CD4-positive, alpha-beta T cell treated with Interleukin-6 for 4 hours (primary cell): ENCODE results near the gene TYMS.

Experiments
- DNase-seq: peaks from one replicate; pipeline ENCODE4 v3.0.0-alpha.2; 2020; ENCODE audit warnings: mixed read lengths

The TYMS gene

DNA sequence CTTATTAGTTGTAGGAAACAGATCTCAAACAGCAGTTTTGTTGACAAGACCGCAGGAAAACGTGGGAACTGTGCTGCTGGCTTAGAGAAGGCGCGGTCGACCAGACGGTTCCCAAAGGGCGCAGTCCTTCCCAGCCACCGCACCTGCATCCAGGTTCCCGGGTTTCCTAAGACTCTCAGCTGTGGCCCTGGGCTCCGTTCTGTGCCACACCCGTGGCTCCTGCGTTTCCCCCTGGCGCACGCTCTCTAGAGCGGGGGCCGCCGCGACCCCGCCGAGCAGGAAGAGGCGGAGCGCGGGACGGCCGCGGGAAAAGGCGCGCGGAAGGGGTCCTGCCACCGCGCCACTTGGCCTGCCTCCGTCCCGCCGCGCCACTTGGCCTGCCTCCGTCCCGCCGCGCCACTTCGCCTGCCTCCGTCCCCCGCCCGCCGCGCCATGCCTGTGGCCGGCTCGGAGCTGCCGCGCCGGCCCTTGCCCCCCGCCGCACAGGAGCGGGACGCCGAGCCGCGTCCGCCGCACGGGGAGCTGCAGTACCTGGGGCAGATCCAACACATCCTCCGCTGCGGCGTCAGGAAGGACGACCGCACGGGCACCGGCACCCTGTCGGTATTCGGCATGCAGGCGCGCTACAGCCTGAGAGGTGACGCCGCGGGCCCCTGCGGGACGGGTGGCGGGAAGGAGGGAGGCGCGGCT, at the start of gene TYMS:
Gene TYMS, plus strand, starts transcription at position 343 of the 690 bp plus-strand sequence. Its CDS starts 90 bp downstream, at position 433.
- DNase-seq = peak; percentile 20

DNA sequence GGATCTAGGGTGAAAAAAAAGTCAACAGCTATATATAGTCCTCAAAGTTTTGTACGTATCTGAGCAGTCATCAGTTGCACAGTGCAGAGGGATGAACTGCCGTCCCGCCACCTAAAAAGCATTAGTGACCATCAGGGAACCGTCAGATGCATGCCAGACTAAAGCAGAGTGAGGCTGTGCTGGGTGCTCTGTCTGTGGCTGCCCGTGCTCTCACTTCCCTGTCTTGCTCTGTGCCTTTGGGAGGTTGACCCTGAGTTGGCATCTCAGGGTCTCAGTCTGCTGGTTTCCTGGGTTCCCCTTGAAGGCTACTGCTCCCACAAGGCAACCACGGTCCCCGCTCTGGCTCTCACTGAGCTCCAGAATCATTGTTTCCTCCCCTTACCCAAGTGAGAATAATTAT, 49.5 kb upstream of the TYMS start:
- DNase-seq = no peak

DNA sequence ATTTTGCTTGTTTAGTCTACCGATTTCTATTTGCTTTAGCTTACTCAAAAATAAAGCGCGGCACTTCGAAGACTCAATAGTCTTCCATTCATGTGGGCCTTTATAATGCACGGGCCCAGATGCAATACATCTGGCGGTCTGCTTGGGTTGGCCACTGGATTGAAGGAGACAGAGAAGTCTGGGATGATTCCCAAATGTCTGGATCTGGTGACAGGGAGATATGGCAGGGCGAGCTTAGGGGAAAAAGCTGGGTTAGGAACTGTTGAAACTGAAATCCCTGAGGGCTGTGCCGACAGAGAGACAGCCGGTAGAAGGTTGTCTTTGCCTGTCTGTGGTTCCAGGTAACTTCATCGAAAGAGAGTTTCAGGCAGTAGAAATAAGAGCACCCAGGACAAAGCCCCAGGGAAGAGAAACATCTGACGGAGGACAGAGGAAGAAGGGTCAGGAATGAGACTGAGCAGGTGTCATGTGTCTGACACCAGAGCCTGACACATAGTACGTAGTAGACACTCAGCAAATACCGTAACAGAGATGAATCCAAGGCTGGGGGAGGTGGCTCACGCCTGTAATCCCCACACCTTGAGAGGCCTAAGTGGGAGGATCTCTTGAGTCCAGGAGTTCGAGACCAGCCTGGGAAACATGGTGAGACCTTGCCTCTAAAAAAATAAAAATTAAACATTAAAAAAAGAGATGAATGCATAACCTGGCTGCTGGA, 47.1 kb upstream of the TYMS start:
- DNase-seq = no peak

DNA sequence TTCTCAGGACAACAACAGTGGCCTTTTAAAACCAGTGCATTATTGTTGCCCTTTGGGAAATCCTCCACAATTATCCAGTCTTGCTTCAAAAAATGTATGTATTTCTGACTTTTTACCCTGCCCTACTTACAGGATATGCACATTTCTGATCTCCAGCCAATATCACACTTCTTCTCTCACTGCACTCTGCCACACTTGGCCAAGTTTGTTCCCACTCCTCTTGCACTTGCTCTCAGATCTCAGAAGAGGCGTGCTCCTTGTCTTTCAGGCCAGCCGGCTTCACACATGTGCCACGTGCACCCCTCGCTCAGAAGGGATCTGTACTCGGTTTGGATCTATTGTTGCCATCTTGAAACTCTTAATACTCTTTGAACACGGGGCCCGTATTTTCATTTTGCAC, 45.3 kb upstream of the TYMS start:
- no peak for DNase-seq

DNA sequence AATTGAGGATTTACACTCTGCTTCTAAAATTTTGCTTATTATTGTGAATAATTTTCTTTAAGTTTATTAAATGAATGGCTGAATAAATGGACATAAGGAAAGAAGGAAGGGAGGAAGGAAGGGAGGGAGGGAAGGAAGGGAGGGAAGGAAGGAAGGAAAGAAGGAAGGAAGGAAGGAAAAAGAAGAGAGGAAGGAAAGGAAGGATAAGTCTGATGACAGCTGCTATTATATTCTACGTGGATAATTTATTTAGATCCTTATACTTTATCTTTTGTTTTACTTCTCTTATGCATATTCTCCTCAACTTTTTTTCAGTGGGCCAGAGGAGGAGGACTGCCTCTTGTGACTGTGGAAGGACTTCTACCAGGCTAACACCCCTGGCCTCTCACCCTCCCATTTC, 43.3 kb upstream of the TYMS start:
- DNase-seq = no peak

DNA sequence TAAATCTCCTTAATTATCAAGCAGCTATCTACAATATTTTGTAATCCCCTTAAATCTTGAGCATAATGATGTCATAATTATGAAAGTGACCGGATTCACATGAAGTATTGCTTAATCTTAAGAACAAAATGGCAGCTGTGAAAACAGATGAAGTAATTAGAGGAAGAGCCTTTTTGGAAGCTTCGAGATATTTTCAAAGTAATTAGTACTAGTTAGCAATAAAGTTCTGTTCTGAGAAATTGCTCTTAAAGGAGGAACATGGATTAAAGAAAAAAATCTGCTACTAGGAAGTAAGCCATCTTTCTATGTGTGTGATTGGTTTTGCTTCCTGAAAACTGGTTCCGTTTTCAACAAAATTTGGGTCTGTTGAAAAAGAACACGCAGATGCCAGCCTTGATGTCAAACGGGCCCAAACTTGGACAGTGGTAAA, 42.3 kb upstream of the TYMS start:
- no peak for DNase-seq

DNA sequence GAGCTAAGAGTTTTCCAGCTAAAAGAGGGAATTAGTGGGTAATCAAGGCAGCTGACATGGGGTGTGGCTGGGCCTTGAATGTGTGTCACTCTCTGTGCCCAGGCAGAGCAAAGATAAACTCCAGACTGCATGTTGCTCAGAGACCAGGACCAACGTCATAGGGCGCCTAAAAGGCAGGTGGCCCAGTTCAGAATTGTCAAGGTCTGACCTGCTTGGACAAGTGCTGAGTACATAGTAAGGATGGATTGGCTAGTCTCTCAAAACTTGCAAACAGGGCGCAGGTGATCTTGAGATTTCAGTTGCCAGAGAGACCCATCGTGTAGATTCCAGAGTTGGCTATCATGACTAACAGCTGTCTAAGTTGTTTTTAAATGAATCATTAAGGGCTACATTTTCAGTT, 41.7 kb upstream of the TYMS start:
- DNase-seq = no peak

DNA sequence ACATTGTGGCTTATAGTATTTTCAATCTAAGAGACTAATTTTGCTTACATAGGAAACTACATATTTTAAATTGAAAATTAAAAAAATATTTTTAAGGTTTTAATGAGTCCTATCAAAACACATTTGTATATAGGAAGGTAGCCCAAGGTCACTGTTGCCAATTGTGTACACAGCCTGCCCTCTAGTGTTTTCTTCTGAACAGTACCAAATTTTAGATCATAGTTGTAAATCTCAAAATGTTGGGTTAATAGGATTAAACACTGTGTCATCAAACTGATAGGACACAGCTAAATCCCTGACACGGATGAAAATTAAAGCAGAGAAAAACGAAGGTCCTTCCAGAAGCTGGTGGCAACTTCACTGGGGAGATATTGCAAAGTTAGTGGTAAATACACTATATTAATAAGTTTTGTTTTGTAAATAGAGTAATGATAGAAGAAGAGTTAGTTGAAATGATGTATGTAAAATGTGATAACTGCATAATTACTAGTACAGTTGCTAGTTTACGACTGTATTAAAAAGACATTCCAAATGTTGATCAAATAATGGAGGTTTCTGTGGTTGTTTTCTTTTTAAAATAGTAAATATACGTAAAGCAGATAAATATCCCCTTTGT, 41.0 kb upstream of the TYMS start:
- no peak for DNase-seq

DNA sequence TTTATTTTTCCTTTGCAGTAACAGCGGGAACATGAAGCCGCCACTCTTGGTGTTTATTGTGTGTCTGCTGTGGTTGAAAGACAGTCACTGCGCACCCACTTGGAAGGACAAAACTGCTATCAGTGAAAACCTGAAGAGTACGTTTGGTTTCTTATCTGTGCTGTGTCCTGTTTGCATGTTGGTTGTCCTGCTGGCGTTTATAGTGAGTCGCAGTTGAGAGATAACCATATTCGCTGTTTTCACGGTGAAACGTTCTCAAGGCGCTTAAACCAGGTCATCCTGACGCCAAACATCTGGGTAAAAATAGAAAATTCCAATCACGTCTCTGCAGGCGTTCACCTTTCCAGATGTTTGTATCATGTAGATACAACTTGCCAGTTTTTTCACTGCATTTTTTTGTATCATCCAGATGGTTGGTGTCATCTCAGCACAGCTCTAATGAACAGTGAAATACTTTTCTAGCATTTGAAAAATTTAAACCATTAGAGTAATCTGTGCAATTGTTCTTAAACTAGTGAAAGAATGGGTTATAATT, 39.4 kb upstream of the TYMS start:
- no peak for DNase-seq

DNA sequence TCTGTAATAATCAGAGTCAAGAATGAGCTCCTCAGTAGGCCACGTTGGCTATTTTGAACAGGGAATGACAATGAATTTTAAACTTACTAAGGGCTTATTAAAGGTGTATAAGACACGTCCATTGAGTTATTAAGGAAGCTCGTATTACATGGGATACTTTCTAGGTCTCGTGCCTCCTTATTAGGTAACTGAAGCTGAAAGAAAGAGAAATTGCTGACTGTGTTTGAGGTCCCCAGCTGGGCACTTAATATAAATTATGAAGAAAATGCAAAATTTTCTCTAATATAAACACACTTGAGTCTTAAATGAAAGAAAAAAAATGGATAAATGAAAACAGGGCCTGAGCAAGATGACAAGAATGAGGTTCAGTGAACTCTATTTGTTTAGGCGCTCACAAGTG, 38.8 kb upstream of the TYMS start:
- no peak for DNase-seq

DNA sequence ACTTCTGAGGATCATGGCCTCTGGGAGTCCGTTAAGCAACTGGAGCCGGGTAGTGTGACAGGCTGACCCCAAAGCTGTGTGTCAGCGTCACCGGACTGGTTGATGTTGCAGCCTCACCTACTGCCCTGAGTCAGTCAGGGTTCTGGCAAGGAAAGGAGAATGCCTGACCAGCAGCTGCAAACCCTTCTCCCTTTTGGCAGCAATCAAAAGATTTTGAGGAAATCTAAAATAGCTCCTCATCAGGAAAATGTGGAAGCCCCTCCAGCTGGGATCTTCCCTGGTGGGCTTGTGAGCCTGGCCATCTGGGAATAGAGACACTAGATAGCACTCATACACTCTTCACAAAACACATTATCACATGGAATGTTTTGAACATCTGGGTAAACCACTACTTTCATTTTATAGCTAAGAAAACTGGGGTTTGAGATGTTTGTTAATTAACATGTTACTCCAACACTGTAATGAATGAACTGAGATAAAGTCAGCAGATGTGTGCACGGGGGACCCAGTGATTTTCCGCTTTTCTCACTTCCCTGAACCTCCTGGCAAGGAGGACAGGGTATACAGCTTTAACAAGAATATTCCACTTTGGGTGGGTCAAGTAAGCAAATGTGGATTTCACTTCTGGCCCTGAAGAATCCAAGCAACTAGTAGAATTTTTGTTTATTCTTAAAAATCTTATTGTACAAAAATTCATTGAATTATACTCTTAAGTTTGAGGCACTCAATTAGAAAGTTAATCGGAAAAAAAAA, 36.0 kb upstream of the TYMS start:
- no peak for DNase-seq

DNA sequence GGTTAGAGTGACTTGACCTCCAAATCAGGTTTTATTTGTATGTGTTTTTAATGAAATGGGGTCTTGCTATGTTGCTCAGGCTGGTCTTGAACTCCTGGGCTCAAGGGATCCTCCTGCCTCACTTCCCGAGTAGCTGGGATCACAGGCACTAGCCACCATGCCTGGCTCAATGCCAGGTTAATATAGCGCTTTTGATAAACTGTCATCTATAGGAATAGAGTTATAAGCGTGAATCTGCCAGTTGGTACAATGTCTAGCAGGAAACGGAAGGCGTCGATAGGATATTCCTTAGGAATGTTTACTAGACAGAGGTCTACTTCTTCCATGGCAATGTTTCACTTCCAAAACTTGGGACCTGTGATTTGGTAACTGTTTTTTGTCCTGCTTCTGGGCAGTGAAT, 35.2 kb upstream of the TYMS start:
- DNase-seq = no peak

DNA sequence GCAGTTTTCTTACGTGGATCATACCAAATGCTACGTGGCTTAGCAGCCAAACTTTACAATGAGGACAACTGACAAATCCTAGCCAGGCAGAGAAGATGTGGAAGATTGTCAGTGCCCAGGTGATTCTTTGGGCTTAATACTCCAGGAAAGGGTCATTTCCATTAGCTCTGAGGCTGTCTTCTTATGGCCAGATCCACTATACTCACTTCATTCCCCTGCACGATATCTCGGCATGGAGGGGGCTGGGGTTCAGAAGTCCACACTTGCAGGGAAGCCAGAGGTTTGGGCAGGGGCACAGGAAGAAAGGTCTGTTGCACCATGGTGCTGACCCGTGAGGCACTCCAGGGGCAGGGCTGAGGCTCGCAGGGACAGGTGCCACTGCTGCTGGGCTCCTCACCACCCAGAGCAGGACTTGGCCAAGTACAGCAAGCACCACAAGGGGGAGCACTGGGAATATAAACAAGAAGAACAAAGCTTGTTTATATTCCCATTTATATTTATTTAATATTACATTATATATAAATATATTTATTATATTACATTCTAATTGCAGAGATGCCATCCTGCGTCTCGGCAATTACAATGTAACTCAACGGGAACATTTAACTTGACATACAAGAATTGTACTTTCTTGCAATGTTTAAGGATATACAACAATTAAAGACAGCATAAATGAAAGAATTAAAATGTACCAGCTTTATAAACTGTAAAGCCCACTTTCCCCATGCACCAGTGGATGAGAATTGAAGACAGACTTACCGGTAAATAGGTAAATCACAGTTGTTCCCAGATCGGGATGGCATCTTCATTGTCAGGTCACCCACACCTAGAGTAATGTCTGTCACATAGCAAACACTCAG, 33.5 kb upstream of the TYMS start:
- DNase-seq = peak; percentile 61

DNA sequence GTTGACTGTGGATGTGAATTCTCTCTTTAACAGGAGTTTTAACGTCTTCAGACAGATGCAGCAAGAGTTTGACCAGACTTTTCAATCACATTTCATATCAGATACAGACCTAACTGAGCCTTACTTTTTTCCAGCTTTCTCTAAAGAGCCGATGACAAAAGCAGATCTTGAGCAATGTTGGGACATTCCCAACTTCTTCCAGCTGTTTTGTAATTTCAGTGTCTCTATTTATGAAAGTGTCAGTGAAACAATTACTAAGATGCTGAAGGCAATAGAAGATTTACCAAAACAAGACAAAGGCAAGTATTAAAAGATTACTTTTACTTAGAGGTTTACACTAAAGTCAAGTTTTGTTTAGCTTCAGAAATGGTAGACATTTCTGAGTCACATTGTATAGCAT, 30.2 kb upstream of the TYMS start:
- no peak for DNase-seq

DNA sequence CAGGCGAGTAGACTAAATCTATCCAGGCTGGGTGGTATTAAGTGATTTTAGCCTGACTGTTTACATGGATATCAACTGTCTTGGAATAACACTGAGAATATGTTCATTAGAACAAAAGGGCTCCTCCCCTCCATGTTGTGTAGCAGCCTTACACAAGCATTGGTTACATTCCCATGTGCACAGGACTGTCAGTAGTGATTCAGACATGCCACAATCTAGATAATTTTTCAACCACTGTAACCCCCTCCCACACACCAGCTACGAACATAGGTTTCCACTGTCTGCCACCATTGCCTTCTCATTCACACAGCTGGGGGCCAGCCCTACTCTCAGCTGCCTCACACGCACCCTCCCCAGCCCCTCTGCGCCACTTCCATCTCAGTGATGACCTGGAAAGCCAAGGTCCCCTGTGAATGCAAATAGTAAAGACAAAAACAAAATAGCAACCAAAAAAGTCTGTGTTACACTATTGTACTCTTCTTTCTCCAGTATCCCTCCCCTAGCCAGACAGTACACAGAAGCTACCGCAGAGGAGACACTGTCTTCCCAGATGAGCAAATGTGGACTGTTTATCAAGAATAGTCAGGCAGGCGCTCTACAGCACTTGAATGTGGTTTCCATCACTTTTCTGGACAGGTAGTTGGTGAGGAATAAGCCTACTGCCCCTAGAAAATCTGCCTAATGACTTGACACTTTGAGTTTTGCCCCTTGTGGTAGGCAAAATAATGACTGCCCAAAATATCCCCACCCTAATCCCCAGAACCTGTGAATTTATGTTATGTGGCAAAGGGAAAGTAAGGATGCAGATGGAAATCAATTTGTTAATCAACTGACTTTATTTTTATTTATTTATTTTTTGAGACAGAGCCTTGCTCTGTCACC, 27.9 kb upstream of the TYMS start:
- DNase-seq = no peak

DNA sequence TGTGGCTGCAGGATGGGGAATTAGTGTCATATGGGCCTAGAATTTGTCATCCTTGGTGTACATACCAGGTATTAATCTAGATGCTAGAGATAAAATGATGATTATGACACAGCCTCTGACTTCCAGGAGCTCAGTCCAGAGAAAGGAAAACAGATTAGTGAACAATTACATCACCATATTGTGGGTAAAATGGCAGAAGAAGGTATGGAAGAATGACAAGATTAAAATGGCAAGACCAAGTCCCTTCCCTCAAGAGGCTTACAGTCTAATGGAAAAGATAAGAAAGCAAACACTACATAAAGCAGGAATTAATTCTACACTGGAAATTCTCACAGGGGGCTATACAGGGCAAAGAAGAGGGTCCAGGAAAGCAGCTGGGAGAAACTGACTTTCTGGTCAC, 25.9 kb upstream of the TYMS start:
- DNase-seq = no peak

DNA sequence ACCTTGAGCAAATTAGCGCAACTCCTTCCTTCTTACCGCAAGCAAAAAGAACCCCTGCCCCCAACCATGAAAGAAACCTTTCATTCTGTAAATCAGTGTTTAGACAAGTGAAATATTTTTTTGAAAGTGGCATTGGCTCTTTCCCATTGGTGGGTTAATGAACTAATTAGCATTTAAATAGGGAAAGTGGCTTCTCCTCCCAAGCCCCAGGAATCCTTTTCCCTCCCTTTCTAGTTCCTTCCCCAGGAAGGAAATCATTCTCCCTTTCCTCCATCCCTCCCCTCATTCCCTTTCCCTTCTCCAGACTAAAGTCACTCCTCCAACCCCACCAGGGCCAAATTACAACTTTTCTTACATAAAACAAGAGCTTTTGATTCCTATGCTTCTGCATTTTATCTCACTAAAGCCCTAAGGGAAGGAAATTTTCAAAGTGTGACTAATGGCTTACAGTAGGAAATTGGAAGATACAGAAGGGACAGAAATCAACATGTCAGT, 22.9 kb upstream of the TYMS start:
- DNase-seq = no peak

DNA sequence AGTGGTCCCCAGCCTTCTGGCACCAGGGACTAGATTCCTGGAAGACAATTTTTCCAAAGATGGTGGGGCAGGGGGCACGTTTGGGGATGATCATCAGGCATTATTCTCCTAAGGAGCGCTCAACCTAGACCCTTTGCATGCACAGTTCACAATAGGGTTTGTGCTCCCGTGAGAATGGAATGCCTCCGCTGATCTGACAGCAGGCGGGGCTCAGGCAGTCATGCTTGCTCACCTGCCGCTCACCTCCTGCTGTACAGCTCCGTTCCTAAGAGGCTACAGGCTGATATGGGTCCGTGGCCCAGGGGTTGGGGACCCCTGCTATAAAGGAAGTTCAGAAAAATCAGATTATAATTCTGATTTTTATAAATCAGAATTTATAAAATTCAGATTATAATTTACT, 22.3 kb upstream of the TYMS start:
- no peak for DNase-seq

DNA sequence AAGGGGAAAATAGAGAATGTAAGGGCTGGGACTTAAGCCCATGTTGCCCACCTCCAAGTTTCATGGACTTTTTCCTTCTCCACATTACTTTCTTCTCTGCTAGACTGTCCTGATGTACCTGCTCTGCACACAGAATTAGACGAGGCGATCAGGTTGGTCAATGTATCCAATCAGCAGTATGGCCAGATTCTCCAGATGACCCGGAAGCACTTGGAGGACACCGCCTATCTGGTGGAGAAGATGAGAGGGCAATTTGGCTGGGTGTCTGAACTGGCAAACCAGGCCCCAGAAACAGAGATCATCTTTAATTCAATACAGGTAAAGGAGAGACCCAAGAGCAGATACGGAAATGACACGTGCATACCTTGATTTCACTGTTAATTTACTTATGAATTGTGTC, 16.2 kb upstream of the TYMS start:
- no peak for DNase-seq

DNA sequence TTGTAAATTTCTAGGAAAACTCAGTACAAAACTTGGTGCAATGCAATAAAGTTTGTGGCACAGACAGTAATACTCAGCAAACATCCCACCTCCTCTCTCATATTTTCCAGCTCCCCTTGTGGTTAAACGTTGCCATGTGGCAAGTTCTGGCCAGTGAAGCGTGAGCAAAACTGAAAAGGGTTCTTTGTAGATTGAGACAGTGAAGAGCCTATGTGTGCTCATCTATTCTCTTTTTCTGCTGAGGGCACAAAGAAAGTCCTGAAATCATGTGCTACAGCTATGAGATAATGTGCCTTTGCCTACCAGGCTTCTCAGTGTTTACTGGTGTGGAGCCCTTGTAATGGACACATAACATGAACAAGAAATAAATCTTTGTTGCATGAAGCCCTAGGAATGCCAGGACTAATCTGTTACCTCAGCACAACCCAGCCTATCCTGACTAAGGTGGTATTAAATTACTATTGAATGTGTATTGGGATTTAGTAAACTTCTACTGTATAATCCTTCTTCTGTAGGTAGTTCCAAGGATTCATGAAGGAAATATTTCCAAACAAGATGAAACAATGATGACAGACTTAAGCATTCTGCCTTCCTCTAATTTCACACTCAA, 13.0 kb upstream of the TYMS start:
- no peak for DNase-seq

DNA sequence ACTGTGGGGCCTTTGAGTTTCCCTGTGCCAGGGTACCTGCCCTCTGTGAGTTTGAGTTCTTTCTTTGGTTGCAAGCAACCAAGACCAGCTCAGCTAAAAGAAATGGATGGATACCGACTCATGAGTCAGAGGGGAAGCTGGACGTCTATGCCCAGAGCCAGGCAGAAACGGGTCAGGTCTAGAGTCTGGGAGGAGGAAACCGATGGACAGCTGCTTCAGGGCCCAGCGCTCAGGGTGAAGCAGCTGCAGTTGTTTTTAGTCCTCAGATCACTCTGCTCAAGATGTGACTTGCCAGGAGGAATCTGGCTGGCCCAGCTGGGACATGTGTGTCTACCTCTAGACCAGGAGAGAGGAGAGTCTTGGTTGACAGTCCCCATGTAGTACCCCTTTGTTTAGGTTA, 10.1 kb upstream of the TYMS start:
- no peak for DNase-seq
